Epithelial cell of esophagus (primary cell): ENCODE measurements around the gene DGKQ.
"Not testable (repeated sequence)": the region's sequence is repeated elsewhere in the genome, so short reads cannot be mapped to it uniquely, and the experiment has no call there.

Experiments
- DNase-seq: peaks from one replicate; pipeline ENCODE4 v3.0.0; 2010; ENCODE audit warnings: low read depth
- H3K4me3 ChIP-seq: 2 replicates; pipeline ENCODE4 v1.5.1; 2011; ENCODE audit warnings: mild to moderate bottlenecking, low read length, control low read depth
- TF ChIP-seq, protein P1 (sequence below): IDR thresholded peaks from 2 replicates; pipeline ENCODE4 v1.5.1; 2011; ENCODE audit warnings: low read depth, mild to moderate bottlenecking, low read length, control low read depth, inconsistent platforms; ENCODE audit not compliant: insufficient read depth; ENCODE audit errors: missing control alignments

DGKQ gene

DNA sequence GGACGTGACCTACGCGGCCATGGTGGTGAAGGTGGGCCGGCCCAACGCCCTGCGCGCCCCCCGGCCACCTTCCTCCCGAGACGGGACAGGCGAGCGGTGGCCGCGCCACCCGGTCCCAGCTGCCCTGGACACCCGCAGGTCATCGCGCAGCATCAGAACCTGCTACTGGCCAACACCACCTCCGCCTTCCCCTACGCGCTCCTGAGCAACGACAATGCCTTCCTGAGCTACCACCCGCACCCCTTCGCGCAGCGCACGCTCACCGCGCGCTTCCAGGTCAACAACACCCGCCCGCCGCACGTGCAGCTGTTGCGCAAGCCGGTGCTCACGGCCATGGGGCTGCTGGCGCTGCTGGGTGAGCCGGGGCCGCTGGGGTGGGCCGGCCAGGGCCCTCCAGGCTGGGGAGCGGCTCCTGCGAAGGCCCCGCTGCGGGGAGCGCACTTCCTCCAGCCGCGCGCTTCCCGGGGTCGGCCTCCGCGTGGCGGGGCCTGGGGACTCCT lies 28.8 kb upstream of the DGKQ start:
- TF ChIP-seq, protein P1, sequence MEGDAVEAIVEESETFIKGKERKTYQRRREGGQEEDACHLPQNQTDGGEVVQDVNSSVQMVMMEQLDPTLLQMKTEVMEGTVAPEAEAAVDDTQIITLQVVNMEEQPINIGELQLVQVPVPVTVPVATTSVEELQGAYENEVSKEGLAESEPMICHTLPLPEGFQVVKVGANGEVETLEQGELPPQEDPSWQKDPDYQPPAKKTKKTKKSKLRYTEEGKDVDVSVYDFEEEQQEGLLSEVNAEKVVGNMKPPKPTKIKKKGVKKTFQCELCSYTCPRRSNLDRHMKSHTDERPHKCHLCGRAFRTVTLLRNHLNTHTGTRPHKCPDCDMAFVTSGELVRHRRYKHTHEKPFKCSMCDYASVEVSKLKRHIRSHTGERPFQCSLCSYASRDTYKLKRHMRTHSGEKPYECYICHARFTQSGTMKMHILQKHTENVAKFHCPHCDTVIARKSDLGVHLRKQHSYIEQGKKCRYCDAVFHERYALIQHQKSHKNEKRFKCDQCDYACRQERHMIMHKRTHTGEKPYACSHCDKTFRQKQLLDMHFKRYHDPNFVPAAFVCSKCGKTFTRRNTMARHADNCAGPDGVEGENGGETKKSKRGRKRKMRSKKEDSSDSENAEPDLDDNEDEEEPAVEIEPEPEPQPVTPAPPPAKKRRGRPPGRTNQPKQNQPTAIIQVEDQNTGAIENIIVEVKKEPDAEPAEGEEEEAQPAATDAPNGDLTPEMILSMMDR: no peak
- no peak overlapping the region for H3K4me3 ChIP-seq
- peak; percentile 35 for DNase-seq

DNA sequence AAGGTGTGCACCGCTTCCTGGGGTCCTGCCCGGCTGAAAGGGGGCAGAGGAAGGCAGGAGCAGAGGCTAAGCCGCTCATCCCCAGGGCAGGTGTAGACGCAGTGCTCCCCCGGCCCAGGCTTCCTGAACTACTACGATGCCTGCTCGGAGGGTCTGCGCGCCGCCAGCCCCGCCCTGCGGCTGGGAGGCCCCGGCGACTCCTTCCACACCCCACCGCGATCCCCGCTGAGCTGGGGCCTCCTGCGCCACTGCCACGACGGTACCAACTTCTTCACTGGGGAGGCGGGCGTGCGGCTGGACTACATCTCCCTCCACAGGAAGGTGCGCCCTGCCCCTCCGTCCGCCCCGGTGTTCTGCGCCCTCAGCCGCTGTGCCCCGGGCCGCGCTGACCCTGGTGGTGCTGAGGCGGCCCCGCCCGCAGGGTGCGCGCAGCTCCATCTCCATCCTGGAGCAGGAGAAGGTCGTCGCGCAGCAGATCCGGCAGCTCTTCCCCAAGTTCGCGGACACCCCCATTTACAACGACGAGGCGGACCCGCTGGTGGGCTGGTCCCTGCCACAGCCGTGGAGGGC lies 28.3 kb upstream of the DGKQ start:
- TF ChIP-seq, protein P1: no peak
- no peak for DNase-seq
- no peak overlapping the region for H3K4me3 ChIP-seq

DNA sequence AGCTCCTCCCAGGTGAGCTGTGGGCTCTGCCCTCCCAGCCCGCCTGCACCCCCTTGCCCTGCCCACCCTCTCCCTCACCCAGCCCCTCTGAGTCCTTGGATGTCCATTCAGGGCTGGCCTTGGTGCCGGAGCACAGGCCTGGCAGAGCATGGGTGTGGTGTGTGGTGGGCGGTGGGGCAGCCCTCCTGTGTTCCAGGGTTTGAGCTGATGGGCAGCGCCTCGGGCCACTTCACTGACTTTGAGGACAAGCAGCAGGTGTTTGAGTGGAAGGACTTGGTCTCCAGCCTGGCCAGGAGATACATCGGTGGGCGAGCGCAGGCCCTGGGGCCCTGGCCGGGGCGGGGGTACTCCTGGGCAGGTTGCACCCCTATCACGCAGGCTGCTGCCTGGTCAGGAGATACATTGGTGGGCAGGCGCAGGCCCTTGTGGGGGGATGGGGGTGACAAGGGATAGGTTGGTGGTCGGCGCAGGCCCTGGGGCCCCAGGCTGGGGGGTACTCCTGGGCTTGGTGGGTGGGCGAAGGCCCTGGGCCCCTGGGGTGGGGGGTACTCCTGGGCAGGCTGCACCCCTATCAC lies 27.4 kb upstream of the DGKQ start:
- no peak overlapping the region for H3K4me3 ChIP-seq
- DNase-seq: no peak
- TF ChIP-seq, protein P1: no peak

DNA sequence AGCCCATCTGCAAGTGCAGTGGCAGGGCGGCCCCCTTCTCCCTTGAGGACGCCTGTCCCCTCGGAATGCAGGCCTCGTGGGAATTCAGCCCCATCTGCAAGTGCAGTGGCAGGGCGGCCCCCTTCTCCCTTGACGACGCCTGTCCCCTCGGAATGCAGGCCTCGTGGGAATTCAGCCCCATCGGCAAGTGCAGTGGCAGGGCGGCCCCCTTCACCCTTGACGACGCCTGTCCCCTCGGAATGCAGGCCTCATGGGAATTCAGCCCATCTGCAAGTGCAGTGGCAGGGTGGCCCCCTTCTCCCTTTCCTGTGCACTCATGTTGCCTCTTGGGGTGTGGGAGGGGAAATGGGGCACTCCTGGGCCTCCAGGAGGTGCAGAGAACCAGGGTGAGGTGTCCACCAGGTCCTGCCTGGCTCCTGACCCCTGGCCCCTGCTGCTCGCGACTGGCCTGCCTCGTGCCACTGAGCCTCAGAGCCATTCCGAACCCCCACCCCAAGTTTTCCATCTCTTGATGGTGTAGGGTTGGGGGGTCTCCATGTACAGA lies 26.6 kb upstream of the DGKQ start:
- H3K4me3 ChIP-seq: no peak overlapping the region
- TF ChIP-seq, protein P1: no peak
- no peak for DNase-seq

DNA sequence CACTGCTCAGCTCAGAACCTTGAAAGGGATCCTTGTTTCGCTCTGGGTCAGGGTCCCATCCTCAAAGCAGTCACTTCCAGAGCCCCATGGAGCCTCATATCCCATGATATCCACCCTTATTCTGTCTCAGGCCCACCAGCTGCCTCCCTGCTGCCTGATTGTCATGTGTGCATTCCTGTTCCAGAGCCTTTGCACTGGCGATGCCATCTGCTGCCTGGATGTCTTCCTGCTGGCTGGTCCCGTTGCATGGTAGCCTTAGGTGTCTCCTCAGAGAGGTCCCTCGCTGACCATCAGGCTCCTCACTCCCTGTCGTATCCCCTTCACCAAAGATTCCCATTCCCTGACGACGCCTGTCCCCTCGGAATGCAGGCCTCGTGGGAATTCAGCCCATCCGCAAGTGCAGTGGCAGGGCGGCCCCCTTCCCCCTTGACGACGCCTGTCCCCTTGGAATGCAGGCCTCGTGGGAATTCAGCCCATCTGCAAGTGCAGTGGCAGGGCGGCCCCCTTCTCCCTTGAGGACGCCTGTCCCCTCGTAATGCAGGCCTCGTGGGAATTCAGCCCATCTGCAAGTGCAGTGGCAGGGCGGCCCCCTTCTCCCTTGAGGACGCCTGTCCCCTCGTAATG lies 26.0 kb upstream of the DGKQ start:
- H3K4me3 ChIP-seq: not testable (repeated sequence)

DNA sequence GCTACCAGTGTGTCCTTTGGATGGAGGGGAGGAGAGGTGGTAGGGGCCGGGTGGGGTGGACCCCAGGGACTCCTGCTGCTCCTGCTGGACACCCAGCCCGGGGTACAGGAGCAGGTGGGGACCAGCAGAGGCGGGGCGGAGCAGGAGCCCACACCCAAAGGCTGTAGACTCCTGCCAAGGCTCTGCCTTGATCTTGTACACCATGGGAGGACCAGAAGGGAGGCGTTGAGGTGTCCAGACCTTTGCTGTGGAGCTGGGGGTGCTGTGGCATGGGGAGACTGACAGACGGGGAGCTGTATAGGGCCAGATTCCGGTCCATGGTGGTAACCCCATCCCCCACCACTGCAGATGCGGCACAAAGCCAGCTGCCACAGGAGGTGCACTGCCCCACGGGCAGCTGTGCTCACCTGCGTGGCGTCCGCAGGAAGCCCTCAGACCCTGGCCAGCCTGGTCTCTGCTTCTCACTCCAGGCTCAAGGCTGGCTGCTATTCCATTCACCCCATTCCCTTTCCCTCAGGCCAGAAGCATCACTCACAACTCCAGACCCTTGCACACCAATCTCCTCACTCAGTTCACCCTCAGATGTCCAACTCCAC lies 24.8 kb upstream of the DGKQ start:
- TF ChIP-seq, protein P1: no peak
- no peak overlapping the region for H3K4me3 ChIP-seq
- DNase-seq: no peak

More for the DNA sequence above, 26.0 kb upstream of the DGKQ start:
- DNase-seq: not testable (repeated sequence)

DNA sequence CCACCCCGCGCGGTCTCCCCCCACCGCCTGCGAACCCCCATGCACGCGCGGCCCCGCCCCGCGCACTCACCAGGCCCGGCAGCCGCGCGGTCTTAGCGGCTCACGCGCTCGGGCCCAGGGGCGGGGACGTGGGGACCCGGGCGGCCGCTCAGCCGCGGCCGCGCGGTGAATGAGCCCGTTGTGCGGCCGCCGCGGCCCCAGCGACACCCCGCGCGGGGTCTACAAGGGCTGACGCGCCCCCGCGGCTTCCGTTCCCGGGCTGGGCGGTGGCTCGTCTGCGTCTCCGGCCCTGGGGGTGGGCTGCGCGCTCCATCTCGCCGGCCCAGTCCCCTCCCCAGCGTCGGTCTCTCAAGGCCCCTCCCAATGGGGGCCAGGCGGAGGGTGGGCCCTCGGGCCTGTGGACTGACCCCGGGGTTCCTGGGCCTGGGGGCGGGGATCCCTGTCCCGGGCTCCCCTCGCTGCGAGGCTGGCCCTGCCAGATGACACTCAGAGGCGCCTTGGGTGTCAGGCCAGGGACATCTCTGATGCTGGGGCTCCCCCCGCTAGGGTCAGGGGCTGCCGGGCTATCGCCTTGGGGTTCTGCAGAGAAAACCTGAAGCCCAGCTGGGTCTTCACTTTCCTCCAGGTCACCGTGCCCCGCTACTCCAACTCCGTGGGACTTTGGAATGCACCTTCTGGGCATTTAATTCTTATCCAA lies 24.2 kb upstream of the DGKQ start:
- DNase-seq: no peak
- TF ChIP-seq, protein P1: no peak
- H3K4me3 ChIP-seq: no peak overlapping the region
